GM19025 (cell line): ENCODE measurements around the gene FOXO3.

Experiments
- ATAC-seq: cut with Tn5 transposase; IDR thresholded peaks from one replicate; pipeline ENCODE4 v1.9.1; 2021; ENCODE audit warnings: mild to moderate bottlenecking, low read depth, moderate library complexity; ENCODE audit not compliant: unreplicated experiment

Gene FOXO3

DNA sequence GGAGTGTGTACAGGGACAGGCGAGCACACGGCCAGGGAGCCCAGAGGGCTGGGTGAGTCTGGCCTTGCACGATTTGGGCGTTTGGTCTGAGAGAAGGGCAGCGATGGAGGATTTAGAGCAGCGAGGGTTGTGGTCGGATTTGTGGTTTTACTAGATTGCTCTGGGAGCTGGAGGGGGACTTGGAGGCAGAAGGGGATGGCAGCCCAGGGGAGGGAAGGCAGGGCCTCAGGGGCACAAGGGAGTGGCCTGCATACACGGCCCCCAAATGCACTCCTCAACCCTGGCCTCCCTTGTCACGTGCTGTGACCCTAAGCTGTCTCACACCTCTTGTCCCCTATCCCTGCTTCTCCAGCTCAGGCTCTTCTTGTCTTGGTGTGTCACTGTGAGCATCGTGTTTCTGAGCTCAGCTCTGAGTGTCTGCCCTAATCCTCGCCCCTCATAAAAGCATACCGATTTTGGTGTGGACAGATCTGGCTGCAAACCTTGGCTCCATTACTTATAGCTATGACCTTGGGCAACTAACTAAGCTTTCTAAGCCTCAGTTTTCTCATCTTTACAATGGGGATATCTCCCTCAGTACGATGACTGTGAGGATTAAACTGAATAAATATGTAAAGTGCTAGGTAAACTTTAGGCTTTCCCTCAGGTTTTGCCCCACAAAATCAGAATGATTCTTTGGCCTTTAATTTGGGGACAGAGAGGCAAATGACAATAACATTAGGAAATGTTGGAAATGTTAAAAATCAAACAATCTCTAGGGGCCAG, 167.4 kb downstream of the FOXO3 start:
- ATAC-seq: no peak

DNA sequence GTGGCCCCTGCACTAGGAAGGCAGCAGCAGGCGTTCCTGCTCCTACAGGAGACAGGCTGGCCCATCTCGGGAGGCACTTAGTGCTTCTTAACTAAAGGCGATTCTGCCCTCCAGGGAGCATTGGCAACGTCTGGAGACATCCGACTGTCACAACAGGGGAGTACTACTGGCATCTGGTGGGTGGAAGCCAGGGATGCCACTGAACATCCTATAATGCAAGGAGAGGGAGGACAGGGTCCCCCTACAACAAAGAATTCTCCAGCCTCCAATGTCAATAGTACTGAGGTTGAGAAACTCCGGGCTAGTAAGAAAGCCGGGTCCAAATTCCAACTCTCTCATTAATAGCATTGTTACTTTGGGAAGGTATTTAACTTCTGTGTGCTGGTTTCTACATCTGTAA, 168.1 kb downstream of the FOXO3 start:
- no peak for ATAC-seq

DNA sequence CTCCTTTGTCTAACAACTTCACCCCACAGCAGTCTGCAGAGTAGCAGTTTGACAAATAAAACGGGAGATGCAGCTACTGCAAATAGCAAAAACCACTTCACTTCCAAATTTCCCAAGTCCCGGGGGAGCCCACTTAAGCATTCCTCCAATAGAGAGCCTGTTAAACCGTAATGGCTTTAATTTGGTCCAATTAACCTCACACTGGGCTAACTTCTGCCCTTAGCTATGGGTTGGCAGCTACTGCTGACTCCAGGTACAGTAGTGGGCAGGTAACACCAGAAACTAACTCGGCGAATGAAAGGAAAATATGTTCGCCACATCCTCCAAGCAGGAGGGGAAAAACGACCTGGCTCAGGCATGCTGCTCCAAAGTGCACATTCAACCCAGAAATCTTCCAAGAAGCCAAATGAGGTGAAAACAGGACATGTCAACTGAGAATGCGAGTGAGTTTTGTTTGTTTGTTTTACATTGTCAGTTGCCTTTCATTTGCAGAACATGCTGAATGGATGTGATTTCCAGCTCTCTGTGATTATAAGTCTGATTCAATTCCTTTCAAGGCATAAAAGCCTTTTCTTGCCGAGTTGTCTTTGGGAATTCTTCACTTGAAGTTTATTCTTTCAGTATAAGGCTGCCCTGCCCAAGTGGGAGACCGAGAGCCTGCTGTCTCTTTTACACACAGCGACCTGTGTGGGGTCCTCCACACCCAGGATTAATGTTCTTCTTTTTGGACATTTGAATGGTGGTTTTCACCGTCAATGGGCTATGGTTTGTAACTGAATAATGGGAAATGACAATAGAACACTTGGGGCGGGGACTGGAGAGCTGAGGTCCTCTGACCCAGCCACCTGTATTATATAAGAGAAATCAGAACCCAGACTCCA, 170.2 kb downstream of the FOXO3 start:
- no peak for ATAC-seq

DNA sequence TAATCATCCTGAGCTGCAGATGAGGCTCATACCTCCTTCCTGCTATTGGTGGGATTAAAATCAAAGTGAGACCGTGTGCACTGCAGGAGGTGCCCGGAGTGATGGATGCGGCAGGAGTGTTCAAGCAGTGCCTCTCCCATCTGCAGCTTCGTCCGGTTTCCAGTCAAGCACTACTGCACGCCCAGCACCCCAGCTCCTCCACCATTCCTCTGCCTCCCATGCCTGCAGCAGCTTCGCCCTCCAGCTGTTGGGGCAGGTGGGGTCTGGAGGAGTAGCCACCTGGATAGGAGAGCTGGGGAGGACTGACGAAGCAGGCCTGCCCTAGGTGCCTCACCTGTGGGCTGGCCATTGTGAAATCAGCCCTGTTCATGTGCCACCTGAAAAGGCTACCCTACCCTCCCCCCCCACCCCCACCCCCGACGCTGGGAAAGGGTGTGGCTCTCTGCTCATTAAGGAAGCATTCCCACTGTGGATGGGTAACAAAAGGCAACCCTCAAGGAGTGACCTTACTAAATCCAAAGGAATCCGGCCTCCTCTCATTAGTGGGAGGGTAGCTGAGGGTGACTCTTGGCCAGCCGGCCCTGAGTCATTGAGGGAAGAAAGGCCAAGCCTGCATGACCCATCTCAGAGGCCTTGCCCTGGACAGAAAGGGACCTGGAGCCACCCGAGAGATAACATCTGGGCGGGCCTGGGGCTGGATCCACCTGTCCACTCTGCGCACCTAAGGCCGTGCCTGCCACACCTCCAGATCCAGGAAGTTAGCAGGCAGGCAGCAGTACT, 171.6 kb downstream of the FOXO3 start:
- no peak for ATAC-seq

DNA sequence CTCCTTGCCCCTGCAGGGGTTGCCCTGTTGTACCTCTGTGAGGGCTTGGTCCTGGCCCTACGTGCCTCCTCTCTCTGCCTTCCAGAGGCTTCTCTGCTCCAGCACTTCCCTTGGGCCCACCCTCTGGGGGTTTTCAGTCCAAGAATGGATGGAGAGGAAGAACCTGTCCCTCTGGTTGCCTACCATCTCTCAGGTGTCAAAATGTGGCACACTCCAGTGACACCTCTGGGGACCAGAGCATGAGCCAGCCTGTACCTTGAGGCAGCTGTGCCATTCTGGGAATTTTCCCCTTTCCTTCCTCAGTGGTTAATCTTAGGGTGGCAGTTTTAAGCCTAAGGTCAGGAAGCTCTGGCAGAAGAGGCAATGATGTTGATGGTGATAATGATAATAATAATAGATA, 172.3 kb downstream of the FOXO3 start:
- no peak for ATAC-seq

DNA sequence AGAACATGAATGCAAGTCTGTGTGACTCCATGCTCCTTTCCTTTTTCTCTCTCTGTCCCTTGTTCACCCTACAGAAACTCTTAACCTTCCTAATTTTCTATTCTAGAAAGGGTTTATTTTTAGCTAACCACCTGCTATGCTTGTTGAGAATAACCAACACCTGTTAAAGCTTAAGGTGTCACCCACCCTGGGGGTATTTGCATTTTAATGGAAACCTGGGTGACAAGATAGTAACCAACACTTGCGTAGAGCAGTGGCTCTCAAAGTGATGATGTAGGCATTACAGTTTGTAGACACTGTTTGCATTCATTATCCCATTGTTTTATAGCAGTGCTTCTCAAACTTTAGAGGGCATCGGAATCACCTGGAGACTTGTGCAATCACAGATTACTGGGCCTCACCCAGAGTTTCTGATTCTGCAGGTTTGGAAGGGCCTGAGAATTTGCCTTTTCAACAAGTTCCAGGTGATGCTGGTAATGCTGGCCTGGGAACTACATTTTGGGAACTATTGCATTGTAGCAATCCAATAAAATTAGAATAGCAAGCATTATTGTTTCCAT, 173.1 kb downstream of the FOXO3 start:
- no peak for ATAC-seq
